ENCODE data around the gene WASHC2C. TPM values are rescaled to one million over a fixed set of nuclear protein-coding genes. Genes with fewer than 3 reads are reported as not detected.
"Not testable (repeated sequence)": the region's sequence is repeated elsewhere in the genome, so short reads cannot be mapped to it uniquely, and the experiment has no call there.

Gene WASHC2C
- total RNA-seq, 4 donors from 2014 or later, result 24.1 to 46.8 (median 31.0) TPM

DNA sequence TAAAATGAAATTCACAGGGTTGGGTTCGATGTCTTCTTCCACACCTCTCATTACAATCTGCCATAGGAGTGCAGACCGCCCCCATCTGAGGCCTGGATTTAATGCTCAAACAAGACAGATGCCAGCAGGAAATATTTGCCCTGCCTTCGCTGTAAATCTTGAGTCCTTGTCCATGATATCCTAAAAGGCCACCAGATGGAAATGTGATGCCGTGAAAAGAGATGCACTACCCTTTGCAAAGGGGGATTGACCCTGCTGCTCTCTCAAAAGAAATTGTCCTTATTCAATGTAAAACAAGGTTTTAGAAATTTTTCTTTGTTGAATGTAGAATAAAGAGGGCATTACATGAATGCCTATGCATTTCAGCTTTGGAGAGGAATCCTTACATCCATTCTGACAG lies 82.8 kb downstream of the WASHC2C start:
- no peak for ATAC-seq (ENCODE audit: low FRiP score)
- DNase-seq (ENCODE audit: low spot score), result no peak
- no peak for TF ChIP-seq CTCF (IDR thresholded peaks at IDR 0.05)

DNA sequence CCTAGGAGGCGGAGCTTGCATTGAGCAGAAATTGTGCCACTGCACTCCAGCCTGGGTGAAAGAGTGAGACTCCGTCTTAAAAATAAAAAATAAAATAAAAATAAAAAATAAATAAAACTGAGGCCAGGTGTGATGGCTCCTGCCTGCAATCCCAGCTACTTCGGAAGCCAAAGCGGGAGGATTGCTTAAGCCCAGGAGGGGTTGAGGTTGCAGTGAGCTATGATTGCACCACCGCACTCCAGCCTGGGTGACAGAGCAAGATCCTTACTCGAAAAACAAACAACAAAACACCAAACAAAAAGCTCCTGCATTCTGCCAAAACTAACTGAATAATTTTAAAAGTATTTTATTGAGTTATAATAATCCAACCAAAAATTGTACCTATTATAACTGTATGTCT lies 84.0 kb downstream of the WASHC2C start:
- DNase-seq (ENCODE audit: low spot score) (no peak), ATAC-seq (ENCODE audit: low FRiP score) (no peak)
- no peak for TF ChIP-seq CTCF (IDR thresholded peaks at IDR 0.05)

- not testable (repeated sequence) for DNase-seq (ENCODE audit: low spot score); ATAC-seq (ENCODE audit: low FRiP score)
Observed at GRCh38 chr10:45812959-45813358, 85.9 kb downstream of the WASHC2C start.

DNA sequence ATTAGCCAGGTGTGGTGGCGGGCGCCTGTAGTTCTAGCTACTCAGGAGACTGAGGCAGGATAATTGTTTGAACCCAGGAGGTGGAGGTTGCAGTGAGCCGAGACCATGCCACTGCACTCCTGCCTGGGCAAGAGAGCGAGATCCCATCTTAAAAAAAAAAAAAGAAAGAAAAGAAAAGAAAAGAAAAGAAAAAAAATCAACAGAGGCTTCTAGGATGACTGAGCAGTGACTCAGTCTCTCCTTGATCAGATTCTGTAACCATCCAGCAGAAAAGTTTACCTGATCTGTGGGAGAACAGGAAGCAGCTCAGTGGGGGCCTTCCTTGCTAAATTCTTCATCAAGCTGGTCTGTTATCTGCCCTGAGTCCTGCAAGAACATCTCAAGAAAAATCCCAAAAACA lies 87.1 kb downstream of the WASHC2C start:
- DNase-seq (ENCODE audit: low spot score); ATAC-seq (ENCODE audit: low FRiP score): not testable (repeated sequence)

DNA sequence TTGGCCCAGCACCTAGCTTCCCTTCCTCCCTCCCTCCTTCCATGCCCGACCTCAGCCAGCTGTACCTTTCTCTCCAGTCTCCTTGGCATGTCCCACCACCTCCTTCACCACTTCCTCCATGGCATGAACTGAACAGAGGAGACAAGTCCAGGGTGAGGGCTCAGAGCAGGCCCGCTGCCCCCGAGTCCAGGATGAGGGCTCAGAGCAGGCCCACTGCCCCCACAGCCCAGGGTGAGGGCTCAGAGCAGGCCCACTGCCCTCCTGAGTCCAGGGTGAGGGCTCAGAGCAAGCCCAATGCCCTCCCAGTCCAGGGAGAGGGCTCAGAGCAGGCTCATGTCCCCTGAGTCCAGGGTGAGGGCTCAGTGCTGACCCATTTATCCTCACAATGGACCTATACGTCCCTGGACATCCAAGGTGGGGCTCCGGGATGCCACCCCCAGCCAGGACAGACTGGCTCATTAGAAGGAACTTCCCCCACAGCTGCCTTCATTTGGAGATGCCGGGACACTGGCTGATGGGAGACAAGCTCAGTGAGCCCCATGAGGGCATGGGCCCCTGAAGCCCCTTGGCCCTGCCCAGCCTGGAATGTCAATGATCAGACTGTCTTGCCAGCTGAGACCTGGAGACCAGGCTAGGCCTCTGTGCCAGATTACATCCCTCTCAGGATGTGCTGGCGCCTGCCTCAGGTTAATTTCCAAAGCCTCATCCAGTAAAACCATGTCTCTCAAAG lies 90.2 kb downstream of the WASHC2C start:
- no peak for DNase-seq (ENCODE audit: low spot score)
- ATAC-seq (ENCODE audit: low FRiP score), result no peak
- TF ChIP-seq CTCF (IDR thresholded peaks at IDR 0.05), result no peak

DNA sequence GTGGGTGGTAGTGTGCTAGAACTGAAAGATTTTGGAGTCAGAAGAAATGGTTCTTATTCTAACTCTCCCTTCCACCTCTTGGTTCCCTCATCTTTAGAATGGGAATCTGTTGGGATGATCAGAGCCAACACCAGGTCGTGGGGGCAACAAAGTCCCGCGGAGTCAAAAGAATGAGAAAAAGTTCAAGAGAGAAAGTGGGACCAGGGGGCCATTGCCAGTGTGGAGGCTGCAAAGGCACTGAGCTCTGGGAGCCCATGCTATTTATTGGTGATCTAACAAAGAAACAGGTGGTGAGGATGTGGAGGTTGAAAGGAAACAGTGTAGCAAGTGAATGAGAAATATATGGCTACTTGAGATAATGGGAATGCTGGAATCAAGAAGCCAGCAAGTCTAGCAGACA lies 90.8 kb downstream of the WASHC2C start:
- ATAC-seq (ENCODE audit: low FRiP score), result no peak
- TF ChIP-seq CTCF (IDR thresholded peaks at IDR 0.05), result no peak
- no peak for DNase-seq (ENCODE audit: low spot score)

DNA sequence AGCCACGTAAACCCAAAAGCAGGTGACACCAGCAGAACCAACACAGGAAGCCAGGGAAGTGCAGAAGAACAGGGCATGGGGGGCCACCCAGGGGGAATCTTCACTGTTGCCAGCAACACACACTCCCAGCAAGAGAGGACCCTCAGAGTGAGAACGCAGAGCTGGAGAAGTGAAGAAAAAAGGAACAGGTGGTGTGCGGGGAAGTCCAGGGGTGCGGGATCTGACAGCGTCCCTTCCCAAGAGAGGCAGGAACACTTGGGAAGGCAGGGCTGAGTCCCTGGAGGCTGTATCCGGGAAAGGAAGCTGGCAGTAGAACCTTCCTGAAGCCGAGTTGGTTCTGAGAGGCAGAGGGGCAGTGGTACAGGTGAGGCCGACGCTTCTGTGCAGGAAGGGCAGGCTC lies 92.5 kb downstream of the WASHC2C start:
- DNase-seq (ENCODE audit: low spot score) (no peak), ATAC-seq (ENCODE audit: low FRiP score) (no peak)
- TF ChIP-seq CTCF (IDR thresholded peaks at IDR 0.05), result no peak

- not testable (repeated sequence) for ATAC-seq (ENCODE audit: low FRiP score); DNase-seq (ENCODE audit: low spot score)
Observed at GRCh38 chr10:45820107-45820830, 93.2 kb downstream of the WASHC2C start.

GRCh38 chr10:45822918-45823317 lies 95.9 kb downstream of the WASHC2C start:
- DNase-seq (ENCODE audit: low spot score); ATAC-seq (ENCODE audit: low FRiP score): not testable (repeated sequence)

Data from omental fat pad (tissue), 4 donors.